NCI-H748 treated with DMSO at 0.1 percent for 48 hours (cell line): ENCODE results near the gene COL23A1.

Experiments used
- DNase-seq: peaks from one replicate; lab custom pipeline; 2025; lab: John Stamatoyannopoulos, UW

The COL23A1 gene

GRCh38 chr5:178392386-178392785 lies 197.8 kb downstream of the COL23A1 start:
- no peak for DNase-seq

GRCh38 chr5:178391480-178391879 lies 198.7 kb downstream of the COL23A1 start:
- no peak for DNase-seq

GRCh38 chr5:178389796-178390195 lies 200.4 kb downstream of the COL23A1 start:
- DNase-seq, result no peak

- no peak for DNase-seq
Observed at GRCh38 chr5:178389026-178389729, 201.0 kb downstream of the COL23A1 start.

- no peak for DNase-seq
Observed at GRCh38 chr5:178388386-178389025, 201.7 kb downstream of the COL23A1 start.

- DNase-seq, result no peak
Observed at GRCh38 chr5:178387856-178388190, 202.4 kb downstream of the COL23A1 start.

- no peak for DNase-seq
Observed at GRCh38 chr5:178387061-178387855, 202.9 kb downstream of the COL23A1 start.

GRCh38 chr5:178386336-178386931 lies 203.8 kb downstream of the COL23A1 start:
- DNase-seq, result no peak

- no peak for DNase-seq
Observed at GRCh38 chr5:178385496-178385890, 204.7 kb downstream of the COL23A1 start.

- no peak for DNase-seq
Observed at GRCh38 chr5:178384816-178385495, 205.2 kb downstream of the COL23A1 start.

- no peak for DNase-seq
Observed at GRCh38 chr5:178383919-178384815, 206.0 kb downstream of the COL23A1 start.

GRCh38 chr5:178383301-178383918 lies 206.8 kb downstream of the COL23A1 start:
- no peak for DNase-seq

- no peak for DNase-seq
Observed at GRCh38 chr5:178382754-178383164, 207.4 kb downstream of the COL23A1 start.

- DNase-seq, result no peak
Observed at GRCh38 chr5:178381921-178382695, 208.1 kb downstream of the COL23A1 start.

GRCh38 chr5:178381206-178381605 lies 209.0 kb downstream of the COL23A1 start:
- DNase-seq, result no peak

- no peak for DNase-seq
Observed at GRCh38 chr5:178380541-178381074, 209.6 kb downstream of the COL23A1 start.

- DNase-seq, result no peak
Observed at GRCh38 chr5:178380086-178380485, 210.1 kb downstream of the COL23A1 start.

GRCh38 chr5:178378527-178379484 lies 211.4 kb downstream of the COL23A1 start:
- DNase-seq, result no peak
